ENCODE data around the gene ZNF260. TPM values are rescaled to one million over a fixed set of nuclear protein-coding genes. Genes with fewer than 3 reads are reported as not detected.

The ZNF260 gene
- total and polyA plus RNA-seq, 2 of the 4 experiments (the other 2 are of a cell fraction): 4.0 to 11.3 TPM

DNA sequence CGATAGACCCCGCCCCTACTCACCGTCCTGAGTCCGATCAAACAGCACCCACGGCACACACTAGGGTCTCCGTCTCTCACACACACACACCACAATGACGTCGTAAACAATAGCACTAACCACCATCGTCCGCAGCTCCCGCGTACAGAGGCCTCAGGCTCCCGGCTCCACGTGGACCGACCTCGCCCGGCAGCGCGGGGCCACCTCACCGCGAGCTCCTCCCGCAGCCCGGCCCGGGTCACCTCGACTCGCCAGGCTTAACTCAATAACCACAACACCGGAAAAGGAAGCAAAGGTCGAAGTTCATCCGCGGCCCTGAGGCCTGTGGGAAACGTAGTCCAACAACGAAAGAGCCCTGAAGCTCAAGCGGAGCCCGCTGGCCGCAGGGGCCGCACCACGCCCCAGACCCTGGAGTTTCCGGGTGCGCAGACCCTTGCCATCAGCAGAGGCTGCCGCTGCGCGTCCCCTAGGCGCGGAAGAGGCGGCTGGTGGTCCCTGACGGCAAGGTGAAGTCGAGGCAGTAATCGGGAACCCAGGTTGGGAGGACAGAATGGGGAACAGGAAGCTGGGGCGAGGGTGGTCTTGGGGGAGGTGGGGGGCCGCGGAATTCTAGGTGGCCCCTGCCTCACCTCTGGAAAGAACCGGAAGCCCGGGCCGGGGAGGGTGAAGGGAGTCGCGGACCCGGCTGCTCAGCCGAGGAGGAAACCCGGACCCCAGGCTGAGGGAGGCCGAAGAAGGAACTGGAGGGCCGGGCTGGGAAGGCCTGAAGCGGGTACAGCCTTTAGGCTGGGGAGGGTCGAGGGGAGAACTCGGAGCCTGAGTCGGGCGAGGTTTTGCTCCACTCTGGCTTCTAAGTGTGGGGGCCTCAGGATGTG lies 45.2 kb upstream of the ZNF260 start, which contains the start of gene ZNF529:
Gene ZNF529, minus strand, starts transcription at position 273 of the 875 bp plus-strand sequence. CDS start 946 bp downstream, outside the sequence.
- Histone ChIP-seq H2BK120ac (ENCODE audit: low read depth, low read length) (peak within 1 kb of the TSS; percentile 65; the same call in 1 of the 2 replicates), H2BK20ac (ENCODE audit: low read depth, low read length) (no peak within 1 kb of the TSS), H3K27ac (ENCODE audit: insufficient read depth, low read length) (peak within 1 kb of the TSS; percentile 87), H2BK15ac (ENCODE audit: low read depth, low read length) (no peak within 1 kb of the TSS), H3K27me3 (ENCODE audit: control insufficient read depth, insufficient read depth, low read length) (no peaks in the 10 kb centered on the region), H2AFZ (replicated peaks; ENCODE audit: low read length, poor library complexity) (peak within 1 kb of the TSS; percentile 98), H3K4me3 (ENCODE audit: insufficient read depth, low read depth, low read length) (peak within 1 kb of the TSS; percentile 58), H3K23ac (ENCODE audit: low read depth, low read length) (peak within 1 kb of the TSS; percentile 76), H4K8ac (ENCODE audit: low read depth in 2 of 2, low read length in 2 of 2) (peak within 1 kb of the TSS; percentile 79 to 89), H3K4me1 (ENCODE audit: control insufficient read depth, insufficient read depth, low read length) (peaks cover 2% of the 10 kb centered on the region; the same call in 1 of the 2 replicates), H3K9ac (ENCODE audit: low read depth, low read length) (peak within 1 kb of the TSS; percentile 69), H2AK9ac (replicated peaks; ENCODE audit: low read depth, low read length, poor library complexity) (peak within 1 kb of the TSS; percentile 82), H4K5ac (ENCODE audit: low read depth, low read length) (peak within 1 kb of the TSS; percentile 79), H3K14ac (replicated peaks; ENCODE audit: low read depth, low read length) (peak within 1 kb of the TSS; percentile 93), H4K20me1 (ENCODE audit: insufficient read depth, low read length) (no peaks in the 10 kb centered on the region), H4K91ac (ENCODE audit: insufficient read depth, low read depth, low read length) (peak within 1 kb of the TSS; percentile 88), H2BK5ac (ENCODE audit: low read depth, low read length, poor library complexity, severe bottlenecking) (peak within 1 kb of the TSS; percentile 83), H3K4me2 (ENCODE audit: low read depth, low read length) (peak within 1 kb of the TSS; percentile 96), H3K18ac (ENCODE audit: low read depth, low read length) (peak within 1 kb of the TSS; percentile 34; the same call in 1 of the 2 replicates), H3K36me3 (ENCODE audit: control insufficient read depth, insufficient read depth, low read length) (peaks cover 21% of the 10 kb centered on the region), H2AK5ac (ENCODE audit: low read depth, low read length) (0 out of 2 replicates have a peak within 1 kb of the TSS, but pooled peaks have one; percentile 67), H3K79me1 (ENCODE audit: low read depth in 1 of 2, low read length in 2 of 2) (peaks cover 16 to 29% of the 10 kb centered on the region in 2 experiments), H3K9me1 (ENCODE audit: insufficient read depth, low read length) (no peaks in the 10 kb centered on the region), H3K9me3 (ENCODE audit: control insufficient read depth, insufficient read depth, low read length) (peaks cover 16% of the 10 kb centered on the region), H3K4ac (ENCODE audit: low read depth, low read length) (peak within 1 kb of the TSS; percentile 94), H3K56ac (ENCODE audit: extremely low read depth, insufficient read depth, low read length) (peak within 1 kb of the TSS; percentile 59; the same call in 1 of the 2 replicates)
- in situ Hi-C loops (cut with MboI; ENCODE audit: low sequenced_read_pairs) (no loop called here), intact Hi-C loops (cut with micrococcal nuclease) (loop anchor here (2.0 kb wide), 1 partner anchor 32 kb away; the partner anchor contains the start of gene ZNF382), dilution Hi-C loops (cut with HindIII; ENCODE audit: low sequenced_read_pairs, unreplicated experiment) (no loop called here)
- ChIA-PET CTCF (no interaction called here), POLR2A (ENCODE audit: unreplicated experiment) (interaction anchor here (0.6 kb wide), 1 partner anchor 744 kb away, joined by 3 read pairs; no protein-coding TSS in a partner anchor)
- no TSS peak for BruUV-seq (replicated peaks)
- ATAC-seq (ENCODE audit: low read depth) (peak; percentile 96), DNase-seq (peak; percentile 86)
- 1% methylated on average over 34 of the region's 66 CpGs; no CpG with 5 or more reads in 1 of the 2 experiments for WGBS, 2 experiments (ENCODE audit: extremely low coverage in 2 of 2, insufficient read length in 1 of 2)
- TF ChIP-seq MAZ (IDR thresholded peaks at IDR 0.05; ENCODE audit: borderline replicate concordance, low read depth, low read length): no peak
- peak; percentile 88 for TF ChIP-seq POLR2A (IDR thresholded peaks at IDR 0.05; ENCODE audit: low read depth, low read length)
- peak; percentile 95 for TF ChIP-seq MXI1 (IDR thresholded peaks at IDR 0.05; ENCODE audit: borderline replicate concordance, low read depth, low read length)
- no peak for TF ChIP-seq BHLHE40 (IDR thresholded peaks at IDR 0.05; ENCODE audit: low read depth, low read length)
- TF ChIP-seq CEBPB (IDR thresholded peaks at IDR 0.05; ENCODE audit: low read depth, low read length): no peak
- TF ChIP-seq RCOR1 (IDR thresholded peaks at IDR 0.05; ENCODE audit: insufficient replicate concordance, low read length): no peak
- TF ChIP-seq USF2 (IDR thresholded peaks at IDR 0.05; ENCODE audit: low read depth, low read length): 0 out of 2 replicates have a peak, but pooled peaks have one; percentile 2
- TF ChIP-seq SMC3 (IDR thresholded peaks at IDR 0.05; ENCODE audit: low read depth, low read length): no peak
- TF ChIP-seq, protein P1, sequence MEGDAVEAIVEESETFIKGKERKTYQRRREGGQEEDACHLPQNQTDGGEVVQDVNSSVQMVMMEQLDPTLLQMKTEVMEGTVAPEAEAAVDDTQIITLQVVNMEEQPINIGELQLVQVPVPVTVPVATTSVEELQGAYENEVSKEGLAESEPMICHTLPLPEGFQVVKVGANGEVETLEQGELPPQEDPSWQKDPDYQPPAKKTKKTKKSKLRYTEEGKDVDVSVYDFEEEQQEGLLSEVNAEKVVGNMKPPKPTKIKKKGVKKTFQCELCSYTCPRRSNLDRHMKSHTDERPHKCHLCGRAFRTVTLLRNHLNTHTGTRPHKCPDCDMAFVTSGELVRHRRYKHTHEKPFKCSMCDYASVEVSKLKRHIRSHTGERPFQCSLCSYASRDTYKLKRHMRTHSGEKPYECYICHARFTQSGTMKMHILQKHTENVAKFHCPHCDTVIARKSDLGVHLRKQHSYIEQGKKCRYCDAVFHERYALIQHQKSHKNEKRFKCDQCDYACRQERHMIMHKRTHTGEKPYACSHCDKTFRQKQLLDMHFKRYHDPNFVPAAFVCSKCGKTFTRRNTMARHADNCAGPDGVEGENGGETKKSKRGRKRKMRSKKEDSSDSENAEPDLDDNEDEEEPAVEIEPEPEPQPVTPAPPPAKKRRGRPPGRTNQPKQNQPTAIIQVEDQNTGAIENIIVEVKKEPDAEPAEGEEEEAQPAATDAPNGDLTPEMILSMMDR (conservative IDR thresholded peaks at IDR 0.05; ENCODE audit: low read depth, low read length): no peak
